K562 (cell line): Measurements from ENCODE around the gene LAMA2. TPM values are rescaled to one million over a fixed set of nuclear protein-coding genes. Genes with fewer than 3 reads are reported as not detected.

Experiments
- ATAC-seq: fragments of 200-7000 bp; cut with Tn5 transposase; 3 replicates; pipeline ENCODE4 v1.9.1; 2020; ENCODE audit warnings: moderate library complexity
- BruUV-seq: library from RNA; stranded (reverse); fragments of 400-500 nt; replicated peaks from 2 replicates; lab custom pipeline; 2021; lab: Mats Ljungman, UMichigan
- CTCF ChIA-PET: fragments of 300-600 bp; formaldehyde crosslinking; extraction: SDS; loops from one replicate; lab custom pipeline; 2021; ENCODE audit warnings: low intra/inter-chr PET ratio; lab: Yijun Ruan, JAX
- POLR2A ChIA-PET: fragments of 300-600, 350-650 bp; sonication (Branson Sonifier 250); formaldehyde crosslinking; extraction: SDS; loops from one replicate; lab custom pipeline; 2021; ENCODE audit warnings: antibody characterized with exemption, inconsistent platforms; lab: Yijun Ruan, JAX
- DNase-seq, 4 experiments: peaks; one replicate each; pipeline versions ENCODE4 v3.0.0 to v3.0.0-alpha.2; 2011 to 2018; ENCODE audit warnings: low spot score in 3 of 4, mixed read lengths in 3 of 4; ENCODE audit errors: extremely low read depth in 1 of 4
- FAIRE-seq: peaks from 2 replicates; lab custom pipeline; 2011; peaks lifted over from hg19 to GRCh38; lab: Jason Lieb, UNC
- H2AFZ ChIP-seq: 2 replicates; pipeline ENCODE4 v1.6.0; 2011; ENCODE audit warnings: low read depth, low read length, control low read depth, inconsistent platforms
- H3K27ac ChIP-seq: fragments of 200-600 bp; 3 replicates; pipeline ENCODE4 v1.8.0; 2011; ENCODE audit warnings: low read depth, mild to moderate bottlenecking, control low read depth, inconsistent platforms, low read length, moderate library complexity, mixed read lengths; ENCODE audit errors: extremely low read depth
- H3K27me3 ChIP-seq, 2 experiments: fragments of 300-600 bp in 1 of 2; 2 replicates in 1 of 2; 3 replicates in 1 of 2; pipeline versions ENCODE4 v1.6.0 to v1.8.0; 2011; ENCODE audit warnings: inconsistent platforms in 2 of 2, low read length in 2 of 2, mild to moderate bottlenecking in 1 of 2, mixed read lengths in 1 of 2, moderate library complexity in 1 of 2; ENCODE audit not compliant: control insufficient read depth in 2 of 2, insufficient read depth in 2 of 2
- H3K36me3 ChIP-seq: fragments of 300-600 bp; 3 replicates; pipeline ENCODE4 v1.8.0; 2011; ENCODE audit warnings: mild to moderate bottlenecking, low read length, inconsistent platforms; ENCODE audit not compliant: control insufficient read depth, insufficient read depth
- H3K4me1 ChIP-seq, 2 experiments: fragments of 200-600 bp in 1 of 2; replicated peaks in 1 of 2; 2 replicates in 1 of 2; 3 replicates in 1 of 2; pipeline versions ENCODE4 v1.5.1 to v1.8.0; 2011; ENCODE audit warnings: inconsistent platforms in 2 of 2, low read length in 2 of 2, mild to moderate bottlenecking in 1 of 2, mixed read lengths in 1 of 2, moderate library complexity in 1 of 2; ENCODE audit not compliant: control insufficient read depth in 2 of 2, insufficient read depth in 2 of 2
- H3K4me2 ChIP-seq: 2 replicates; pipeline ENCODE4 v1.6.1; 2011; ENCODE audit warnings: low read length, control low read depth, inconsistent platforms, mixed read lengths; ENCODE audit not compliant: insufficient read depth
- H3K4me3 ChIP-seq: fragments of 200-600 bp; sonication (generic), shearing (Covaris generic); 2 replicates; pipeline ENCODE4 v1.5.1; 2016; ENCODE audit warnings: control low read depth, inconsistent platforms
- H3K79me2 ChIP-seq: fragments of 200-600 bp; 3 replicates; pipeline ENCODE4 v1.8.0; 2011; ENCODE audit warnings: low read length, inconsistent platforms; ENCODE audit not compliant: control insufficient read depth, insufficient read depth
- H3K9ac ChIP-seq, 2 experiments: 2 replicates each; pipeline versions ENCODE4 v1.6.0 to v1.6.1; 2011; ENCODE audit warnings: low read depth in 2 of 2, low read length in 2 of 2, control low read depth in 1 of 2, inconsistent platforms in 1 of 2, mild to moderate bottlenecking in 1 of 2, mixed read lengths in 1 of 2; ENCODE audit not compliant: insufficient read depth in 1 of 2
- H3K9me1 ChIP-seq: one replicate; pipeline ENCODE4 v1.6.0; 2011; ENCODE audit warnings: inconsistent platforms, mild to moderate bottlenecking, low read length, moderate library complexity; ENCODE audit not compliant: control insufficient read depth, insufficient read depth
- H3K9me3 ChIP-seq: replicated peaks from 2 replicates; pipeline ENCODE4 v1.5.1; 2011; ENCODE audit warnings: low read depth, low read length, inconsistent platforms; ENCODE audit not compliant: control insufficient read depth, insufficient read depth
- H4K20me1 ChIP-seq: replicated peaks from 2 replicates; pipeline ENCODE4 v1.6.1; 2011; ENCODE audit warnings: low read length, inconsistent platforms, mixed read lengths; ENCODE audit not compliant: control insufficient read depth, insufficient read depth
- CEBPG ChIP-seq, 3 experiments: fragments of 200-800 bp in 1 of 3; sonication (Bioruptor generic) in 1 of 3; sonication (generic) in 1 of 3; formaldehyde crosslinking in 1 of 3; IDR thresholded peaks in 2 of 3; conservative IDR thresholded peaks in 1 of 3; 2 replicates each; pipeline versions ENCODE4 v1.6.1 to v1.8.0; 2016 to 2022; ENCODE audit warnings: missing compliant biosample characterization in 2 of 3, missing genetic modification characterization in 2 of 3, mild to moderate bottlenecking in 1 of 3, missing genetic modification reagents in 1 of 3
- ZNF507 ChIP-seq: conservative IDR thresholded peaks from 2 replicates; pipeline ENCODE4 v1.6.1; 2017; ENCODE audit warnings: missing genetic modification characterization, missing compliant biosample characterization
- WGBS: fragments of 100-300 bp; shearing (Covaris generic); methylation state at CpG from one replicate; pipeline ENCODE4 v1.1.6; 2016; ENCODE audit warnings: low coverage, mixed read lengths; ENCODE audit not compliant: insufficient coverage; ENCODE audit errors: missing lambda C conversion rate; 5-methylcytosine and 5-hydroxymethylcytosine counted together
- in situ Hi-C: fragments of 300-500 bp; cut with MboI; formaldehyde crosslinking; loops from 4 replicates; pipeline ENCODE4 v1.15.0; 2018; ENCODE audit warnings: inconsistent platforms, mixed read lengths
- intact Hi-C: fragments of 100-400 bp; cut with micrococcal nuclease; formaldehyde crosslinking; loops from 2 replicates; pipeline ENCODE4 v1.14.2; 2022
- polyA plus RNA-seq, 8 experiments: library from polyadenylated mRNA; depleted of rRNA in 4 of 8; stranded (reverse) in 5 of 8; unstranded in 3 of 8; fragments of >200 nt; fragmentation: Nextera tagmentation in 2 of 8; fragmentation: Illumina TruSeq in 1 of 8; extraction: Ambion mirVana in 2 of 8; extraction: Trizol in 1 of 8; gene quantifications; 2 replicates each; pipeline versions ENCODE4 v1.2.1 to v1.2.3, GENCODE V29; 2011 to 2014; ENCODE audit warnings: inconsistent platforms in 1 of 8, missing spikeins in 1 of 8
- total RNA-seq, 7 experiments: library from RNA; depleted of rRNA in 6 of 7; stranded (reverse); fragments of >200 nt in 6 of 7; fragmentation: Illumina TruSeq in 2 of 7; extraction: Trizol in 2 of 7; gene quantifications; 2 replicates each; pipeline versions ENCODE4 v1.2.1 to v1.2.3, GENCODE V29; 2011 to 2021; ENCODE audit warnings: low replicate concordance in 1 of 7

Gene LAMA2
- total and polyA plus RNA-seq, 9 of the 15 experiments (the other 6 are each of a cell fraction or from before 2014, with no cell fraction given), result 0.04 to 1.5 (median 0.36) TPM

DNA sequence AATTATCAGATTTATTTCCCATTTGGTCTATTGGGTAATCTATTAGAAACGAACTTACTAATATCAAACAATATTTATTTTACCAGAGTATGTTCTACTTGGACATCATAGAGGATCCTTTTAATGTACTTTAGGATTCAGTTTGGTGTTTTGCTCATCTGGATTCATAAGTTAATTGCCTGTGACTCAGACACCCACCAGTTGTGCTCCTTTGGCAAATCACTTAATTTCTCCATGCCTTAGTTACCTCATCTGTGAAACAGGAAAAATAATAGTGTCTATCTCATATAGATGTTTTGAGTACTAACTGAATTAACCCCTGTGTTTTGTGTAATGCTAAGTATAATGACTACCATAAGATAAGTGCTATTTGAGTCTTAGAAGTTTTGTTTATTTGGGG lies 292.1 kb downstream of the LAMA2 start:
- H2AFZ ChIP-seq, result no peak overlapping the region
- POLR2A ChIA-PET, result no interaction called here
- H3K9ac ChIP-seq, result no peak overlapping the region
- H3K36me3 ChIP-seq, result no peaks in the 10 kb centered on the region
- no peaks in the 10 kb centered on the region for H3K9me3 ChIP-seq
- no peaks in the 10 kb centered on the region for H3K4me1 ChIP-seq
- no peaks in the 10 kb centered on the region for H3K27me3 ChIP-seq
- ATAC-seq, result no peak
- TF ChIP-seq CEBPG (CRISPR knock-in tag; IDR thresholded peaks at IDR 0.05) (no peak), CEBPG (tag; conservative IDR thresholded peaks at IDR 0.05 in 1 of 2, IDR thresholded peaks at IDR 0.05 in 1 of 2) (no peak)
- TF ChIP-seq, all 486 proteins: peak for 0
- BruUV-seq, result no TSS peak
- in situ Hi-C loops (no loop called here), intact Hi-C loops (no loop called here)
- H3K27ac ChIP-seq, result no peak overlapping the region
- no peak overlapping the region for H3K4me3 ChIP-seq
- H4K20me1 ChIP-seq, result no peaks in the 10 kb centered on the region
- H3K79me2 ChIP-seq, result no peaks in the 10 kb centered on the region
- WGBS, result 0% methylated on average over 1 of the region's 1 CpG
- H3K4me2 ChIP-seq, result no peak overlapping the region
- DNase-seq, result no peak
- no peak for FAIRE-seq
- CTCF ChIA-PET, result no interaction called here
- no peaks in the 10 kb centered on the region for H3K9me1 ChIP-seq

DNA sequence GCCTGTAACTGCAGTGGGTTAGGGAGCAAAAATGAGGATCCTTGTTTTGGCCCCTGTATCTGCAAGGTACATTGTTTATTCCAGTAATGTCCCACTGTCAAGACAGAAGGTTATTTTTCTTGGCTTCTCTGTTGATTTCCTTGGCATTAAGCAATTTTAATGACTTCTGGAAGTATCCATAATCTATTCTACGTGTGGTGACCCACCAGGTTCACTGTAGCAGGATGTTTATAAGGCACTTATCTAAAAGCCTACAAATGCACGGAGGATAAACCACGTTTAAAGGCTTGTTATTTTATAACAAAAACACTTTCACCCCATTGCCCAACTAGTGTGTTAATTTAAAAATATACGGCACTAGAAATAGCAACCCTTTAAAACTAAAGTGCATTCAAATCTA lies 294.9 kb downstream of the LAMA2 start:
- Histone ChIP-seq H3K9me3 (no peaks in the 10 kb centered on the region), H3K79me2 (no peaks in the 10 kb centered on the region), H3K4me2 (no peak overlapping the region), H3K4me1 (no peaks in the 10 kb centered on the region), H3K4me3 (no peak overlapping the region), H3K9me1 (no peaks in the 10 kb centered on the region), H3K9ac (no peak overlapping the region), H4K20me1 (no peaks in the 10 kb centered on the region), H3K27ac (no peak overlapping the region), H3K36me3 (no peaks in the 10 kb centered on the region), H2AFZ (no peak overlapping the region), H3K27me3 (no peaks in the 10 kb centered on the region)
- POLR2A ChIA-PET, result no interaction called here
- ATAC-seq, result no peak
- FAIRE-seq, result no peak
- WGBS, result 11% methylated on average over 4 of the region's 4 CpGs
- CTCF ChIA-PET, result no interaction called here
- in situ Hi-C loops, result no loop called here
- intact Hi-C loops, result no loop called here
- DNase-seq, result no peak
- no peak for TF ChIP-seq ZNF507
- BruUV-seq, result no TSS peak
